Activated naive CD4-positive, alpha-beta T cell treated with anti-CD3 and anti-CD28 coated beads, Interleukin-2, amount 10 ng/mL, durations not matched to agents 7 days and 5 days (primary cell): ENCODE results near the gene TMEM218.

ENCODE experiments used
- CTCF ChIA-PET: fragments of 350-600 bp; sonication (Branson Sonifier 250); formaldehyde crosslinking; loops from one replicate; lab custom pipeline; 2021; ENCODE audit warnings: antibody characterized with exemption; lab: Charles Lee
- DNase-seq: peaks from one replicate; pipeline ENCODE4 v3.0.0-alpha.2; 2020
- H3K27ac Mint-ChIP-seq: one replicate; pipeline ENCODE4 v1.8.0; 2021; ENCODE audit warnings: mild to moderate bottlenecking, moderate library complexity, mixed read lengths
- H3K27me3 Mint-ChIP-seq: one replicate; pipeline ENCODE4 v1.8.0; 2021; ENCODE audit warnings: mild to moderate bottlenecking, mixed read lengths
- H3K36me3 Mint-ChIP-seq: one replicate; pipeline ENCODE4 v1.8.0; 2021; ENCODE audit warnings: mixed read lengths
- H3K4me1 Mint-ChIP-seq: one replicate; pipeline ENCODE4 v1.8.0; 2021; ENCODE audit warnings: mixed read lengths
- H3K4me3 Mint-ChIP-seq: one replicate; pipeline ENCODE4 v1.8.0; 2021; ENCODE audit warnings: mild to moderate bottlenecking, moderate library complexity, mixed read lengths
- H3K9me3 Mint-ChIP-seq: one replicate; pipeline ENCODE4 v1.8.0; 2021; ENCODE audit warnings: mixed read lengths

Gene TMEM218

GRCh38 chr11:125111343-125112207 lies at the start of gene TMEM218:
Gene TMEM218, minus strand, starts transcription at chr11:125111626. Its CDS starts 9,385 bp downstream, at chr11:125102241.
- Mint-ChIP-seq H3K27me3 (peaks cover 17% of the 10 kb centered on the region), H3K36me3 (peaks cover 3% of the 10 kb centered on the region), H3K4me3 (peak within 1 kb of the TSS; percentile 96), H3K4me1 (peaks cover 19% of the 10 kb centered on the region), H3K27ac (peak within 1 kb of the TSS; percentile 92), H3K9me3 (peaks cover 5% of the 10 kb centered on the region)
- CTCF ChIA-PET: interaction anchor here (1.2 to 4.8 kb wide), 5 partner anchors 9 to 30 kb away, joined by 3 to 20 read pairs (median 4); no protein-coding TSS in a partner anchor
- DNase-seq: peak; percentile 98

GRCh38 chr11:125157953-125158680 lies 46.7 kb upstream of the TMEM218 start:
- Mint-ChIP-seq H3K27me3 (peaks cover 39% of the 10 kb centered on the region), H3K36me3 (no peaks in the 10 kb centered on the region), H3K4me3 (no peak overlapping the region), H3K9me3 (peaks cover 11% of the 10 kb centered on the region), H3K27ac (no peak overlapping the region), H3K4me1 (no peaks in the 10 kb centered on the region)
- DNase-seq: no peak
- CTCF ChIA-PET: interaction anchor here (1.6 kb wide), 1 partner anchor 188 kb away, joined by 3 read pairs; no protein-coding TSS in a partner anchor

- H3K36me3 Mint-ChIP-seq: no peaks in the 10 kb centered on the region
- CTCF ChIA-PET: no interaction called here
- no peak for DNase-seq
- H3K27me3 Mint-ChIP-seq: peaks cover 37% of the 10 kb centered on the region
- H3K4me1 Mint-ChIP-seq: no peaks in the 10 kb centered on the region
- peaks cover 11% of the 10 kb centered on the region for H3K9me3 Mint-ChIP-seq
- no peak overlapping the region for H3K27ac Mint-ChIP-seq
- H3K4me3 Mint-ChIP-seq: no peak overlapping the region
These were observed 45.8 kb upstream of the TMEM218 start for GRCh38 chr11:125157118-125157733.

GRCh38 chr11:125156346-125157117 lies 45.1 kb upstream of the TMEM218 start:
- Mint-ChIP-seq H3K9me3 (peaks cover 11% of the 10 kb centered on the region), H3K4me3 (no peak overlapping the region), H3K27me3 (peaks cover 41% of the 10 kb centered on the region), H3K4me1 (no peaks in the 10 kb centered on the region), H3K36me3 (no peaks in the 10 kb centered on the region), H3K27ac (no peak overlapping the region)
- CTCF ChIA-PET: no interaction called here
- no peak for DNase-seq

- no peaks in the 10 kb centered on the region for H3K36me3 Mint-ChIP-seq
- H3K4me1 Mint-ChIP-seq: no peaks in the 10 kb centered on the region
- CTCF ChIA-PET: no interaction called here
- no peak overlapping the region for H3K4me3 Mint-ChIP-seq
- H3K9me3 Mint-ChIP-seq: peaks cover 11% of the 10 kb centered on the region
- DNase-seq: no peak
- no peak overlapping the region for H3K27ac Mint-ChIP-seq
- peaks cover 41% of the 10 kb centered on the region for H3K27me3 Mint-ChIP-seq
These were observed 44.3 kb upstream of the TMEM218 start for GRCh38 chr11:125155767-125156166.

GRCh38 chr11:125155100-125155444 lies 43.6 kb upstream of the TMEM218 start:
- Mint-ChIP-seq H3K27ac (no peak overlapping the region), H3K4me1 (no peaks in the 10 kb centered on the region), H3K4me3 (no peak overlapping the region), H3K36me3 (no peaks in the 10 kb centered on the region), H3K27me3 (peaks cover 36% of the 10 kb centered on the region), H3K9me3 (peaks cover 11% of the 10 kb centered on the region)
- DNase-seq: no peak
- CTCF ChIA-PET: interaction anchor here (2.7 kb wide), 1 partner anchor 13 kb away, joined by 11 read pairs; no protein-coding TSS in a partner anchor

- CTCF ChIA-PET: interaction anchor here (0.8 to 2.7 kb wide), 2 partner anchors 12 to 14 kb away, joined by 3 to 11 read pairs; no protein-coding TSS in a partner anchor
- peaks cover 11% of the 10 kb centered on the region for H3K9me3 Mint-ChIP-seq
- no peak for DNase-seq
- peaks cover 32% of the 10 kb centered on the region for H3K27me3 Mint-ChIP-seq
- no peak overlapping the region for H3K4me3 Mint-ChIP-seq
- H3K36me3 Mint-ChIP-seq: no peaks in the 10 kb centered on the region
- no peak overlapping the region for H3K27ac Mint-ChIP-seq
- H3K4me1 Mint-ChIP-seq: no peaks in the 10 kb centered on the region
These were observed 43.1 kb upstream of the TMEM218 start for GRCh38 chr11:125154378-125155099.

GRCh38 chr11:125153837-125154236 lies 42.4 kb upstream of the TMEM218 start:
- DNase-seq: no peak
- Mint-ChIP-seq H3K27ac (no peak overlapping the region), H3K9me3 (peaks cover 11% of the 10 kb centered on the region), H3K4me1 (no peaks in the 10 kb centered on the region), H3K27me3 (peaks cover 29% of the 10 kb centered on the region), H3K4me3 (no peak overlapping the region), H3K36me3 (no peaks in the 10 kb centered on the region)
- CTCF ChIA-PET: interaction anchor here (0.8 to 2.7 kb wide), 2 partner anchors 11 to 13 kb away, joined by 3 to 11 read pairs; no protein-coding TSS in a partner anchor

GRCh38 chr11:125148743-125149142 lies 37.3 kb upstream of the TMEM218 start:
- no peak overlapping the region for H3K27ac Mint-ChIP-seq
- no peaks in the 10 kb centered on the region for H3K4me1 Mint-ChIP-seq
- CTCF ChIA-PET: no interaction called here
- peaks cover 18% of the 10 kb centered on the region for H3K27me3 Mint-ChIP-seq
- no peak overlapping the region for H3K4me3 Mint-ChIP-seq
- no peaks in the 10 kb centered on the region for H3K9me3 Mint-ChIP-seq
- no peak for DNase-seq
- no peaks in the 10 kb centered on the region for H3K36me3 Mint-ChIP-seq

- Mint-ChIP-seq H3K9me3 (no peaks in the 10 kb centered on the region), H3K27me3 (peaks cover 14% of the 10 kb centered on the region), H3K27ac (no peak overlapping the region), H3K36me3 (no peaks in the 10 kb centered on the region), H3K4me1 (no peaks in the 10 kb centered on the region), H3K4me3 (no peak overlapping the region)
- DNase-seq: no peak
- CTCF ChIA-PET: no interaction called here
These were observed 36.6 kb upstream of the TMEM218 start for GRCh38 chr11:125148011-125148410.

GRCh38 chr11:125147280-125147679 lies 35.9 kb upstream of the TMEM218 start:
- DNase-seq: no peak
- Mint-ChIP-seq H3K4me3 (no peak overlapping the region), H3K9me3 (no peaks in the 10 kb centered on the region), H3K36me3 (no peaks in the 10 kb centered on the region), H3K27me3 (peaks cover 13% of the 10 kb centered on the region), H3K4me1 (no peaks in the 10 kb centered on the region), H3K27ac (no peak overlapping the region)
- CTCF ChIA-PET: no interaction called here

GRCh38 chr11:125146232-125146631 lies 34.8 kb upstream of the TMEM218 start:
- Mint-ChIP-seq H3K9me3 (no peaks in the 10 kb centered on the region), H3K4me3 (no peak overlapping the region), H3K27me3 (peaks cover 13% of the 10 kb centered on the region), H3K36me3 (no peaks in the 10 kb centered on the region), H3K27ac (no peak overlapping the region), H3K4me1 (peaks cover 2% of the 10 kb centered on the region)
- CTCF ChIA-PET: no interaction called here
- DNase-seq: no peak
